K562 (cell line): ENCODE data around the gene MPIG6B. TPM values are rescaled to one million over a fixed set of nuclear protein-coding genes. Genes with fewer than 3 reads are reported as not detected.

Experiments
- CTCF ChIP-seq, 3 experiments: IDR thresholded peaks in 2 of 3; conservative IDR thresholded peaks in 1 of 3; 2 replicates each; pipeline ENCODE4 v1.5.1; 2011 to 2012; ENCODE audit warnings: low read length in 3 of 3, mild to moderate bottlenecking in 3 of 3, control low read depth in 2 of 3, improper control_type of control experiment in 1 of 3, inconsistent platforms in 1 of 3, low read depth in 1 of 3, mixed read lengths in 1 of 3, moderate library complexity in 1 of 3; ENCODE audit not compliant: insufficient read depth in 2 of 3
- DEAF1 ChIP-seq: fragments of 450-650 bp; formaldehyde crosslinking; IDR thresholded peaks from 2 replicates; pipeline ENCODE4 v1.4.0; 2020; ENCODE audit warnings: mild to moderate bottlenecking, moderate library complexity
- EP300 ChIP-seq: IDR thresholded peaks from 2 replicates; pipeline ENCODE4 v1.6.1; 2012; ENCODE audit warnings: low read length, improper control_type of control experiment
- FOXA3 ChIP-seq, 2 experiments: fragments of 450-650 bp in 1 of 2; sonication (generic) in 1 of 2; formaldehyde crosslinking; IDR thresholded peaks in 1 of 2; conservative IDR thresholded peaks in 1 of 2; 2 replicates each; pipeline versions ENCODE4 v1.4.0 to v1.8.0; 2020 to 2022; ENCODE audit warnings: mild to moderate bottlenecking in 2 of 2, missing genetic modification reagents in 1 of 2
- MLLT1 ChIP-seq, 2 experiments: fragments of 450-650 bp; IDR thresholded peaks; 2 replicates each; pipeline ENCODE4 v1.6.1; 2016
- OTX1 ChIP-seq: fragments of 450-650 bp; formaldehyde crosslinking; IDR thresholded peaks from 2 replicates; pipeline ENCODE4 v1.4.0; 2022; ENCODE audit warnings: mild to moderate bottlenecking
- RBBP5 ChIP-seq: fragments of 200-600 bp; sonication (generic); IDR thresholded peaks from 2 replicates; pipeline ENCODE4 v1.6.1; 2012; ENCODE audit warnings: borderline replicate concordance, mild to moderate bottlenecking, low read length, control low read depth, inconsistent platforms; ENCODE audit not compliant: insufficient read depth, poor library complexity, severe bottlenecking
- RBM17 ChIP-seq: fragments of 200-400 bp; formaldehyde crosslinking; IDR thresholded peaks from 2 replicates; pipeline ENCODE4 v1.6.1; 2017; ENCODE audit warnings: low read depth, mild to moderate bottlenecking, low read length, borderline replicate concordance
- SAFB2 ChIP-seq: fragments of 200-400 bp; formaldehyde crosslinking; IDR thresholded peaks from 2 replicates; pipeline ENCODE4 v1.6.1; 2018; ENCODE audit warnings: borderline replicate concordance, low read length, low read depth, moderate library complexity; ENCODE audit not compliant: severe bottlenecking
- SREBF1 ChIP-seq: fragments of 150-350 bp; IDR thresholded peaks from 2 replicates; pipeline ENCODE4 v1.6.1; 2014; ENCODE audit warnings: antibody characterized with exemption, low read depth, low read length, borderline replicate concordance
- SRF ChIP-seq, 2 experiments: fragments of 250-450, 450-650 bp in 1 of 2; sonication (Bioruptor Pico) in 1 of 2; sonication (generic) in 1 of 2; formaldehyde crosslinking; IDR thresholded peaks; 2 replicates each; pipeline versions ENCODE4 v1.5.0 to v1.5.1; 2020 to 2022; ENCODE audit warnings: mild to moderate bottlenecking in 1 of 2, missing genetic modification reagents in 1 of 2
- ZBTB17 ChIP-seq: fragments of 450-650 bp; formaldehyde crosslinking; IDR thresholded peaks from 2 replicates; pipeline ENCODE4 v1.4.0; 2020; ENCODE audit warnings: mild to moderate bottlenecking
- ZBTB2 ChIP-seq: fragments of 450-650 bp; IDR thresholded peaks from 2 replicates; pipeline ENCODE4 v1.6.1; 2016; ENCODE audit warnings: antibody characterized with exemption
- ZBTB9 ChIP-seq: fragments of 450-650 bp; formaldehyde crosslinking; IDR thresholded peaks from 2 replicates; pipeline ENCODE4 v1.4.0; 2020; ENCODE audit warnings: mild to moderate bottlenecking, moderate library complexity
- ZNF561 ChIP-seq: fragments of 450-650 bp; formaldehyde crosslinking; conservative IDR thresholded peaks from 2 replicates; pipeline ENCODE4 v1.4.0; 2020; ENCODE audit warnings: mild to moderate bottlenecking, moderate library complexity
- ZNF57 ChIP-seq: fragments of 450-650 bp; formaldehyde crosslinking; IDR thresholded peaks from 2 replicates; pipeline ENCODE4 v1.4.0; 2020; ENCODE audit warnings: mild to moderate bottlenecking, moderate library complexity
- polyA plus RNA-seq, 8 experiments: library from polyadenylated mRNA; depleted of rRNA in 4 of 8; stranded (reverse) in 5 of 8; unstranded in 3 of 8; fragments of >200 nt; fragmentation: Nextera tagmentation in 2 of 8; fragmentation: Illumina TruSeq in 1 of 8; extraction: Ambion mirVana in 2 of 8; extraction: Trizol in 1 of 8; gene quantifications; 2 replicates each; pipeline versions ENCODE4 v1.2.1 to v1.2.3, GENCODE V29; 2011 to 2014; ENCODE audit warnings: inconsistent platforms in 1 of 8, missing spikeins in 1 of 8
- total RNA-seq, 7 experiments: library from RNA; depleted of rRNA in 6 of 7; stranded (reverse); fragments of >200 nt in 6 of 7; fragmentation: Illumina TruSeq in 2 of 7; extraction: Trizol in 2 of 7; gene quantifications; 2 replicates each; pipeline versions ENCODE4 v1.2.1 to v1.2.3, GENCODE V29; 2011 to 2021; ENCODE audit warnings: low replicate concordance in 1 of 7
- TF ChIP-seq, protein P1 (sequence below): sonication (generic); formaldehyde crosslinking; IDR thresholded peaks from 2 replicates; pipeline ENCODE4 v1.9.0; 2022; ENCODE audit warnings: mild to moderate bottlenecking, missing genetic modification reagents

MPIG6B gene
- total and polyA plus RNA-seq, 9 of the 15 experiments (the other 6 are each of a cell fraction or from before 2014, with no cell fraction given) = 0.11 to 1.2 (median 0.28) TPM; not detected in 1

GRCh38 chr6:31739639-31740396, 16.6 kb downstream of the MPIG6B start, which contains the start of gene MSH5 (continued):
- no peak for TF ChIP-seq DEAF1 (CRISPR knock-in tag)
- peak; percentile 82; the same call in 1 of the 2 replicates for TF ChIP-seq OTX1 (CRISPR knock-in tag)
- TF ChIP-seq, protein P1, sequence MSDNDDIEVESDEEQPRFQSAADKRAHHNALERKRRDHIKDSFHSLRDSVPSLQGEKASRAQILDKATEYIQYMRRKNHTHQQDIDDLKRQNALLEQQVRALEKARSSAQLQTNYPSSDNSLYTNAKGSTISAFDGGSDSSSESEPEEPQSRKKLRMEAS (CRISPR knock-in tag) = peak; percentile 100
- peak; percentile 93 for TF ChIP-seq RBBP5
- peak in 1 of 3 experiments; percentile 13; a peak in 1 of 6 replicates for TF ChIP-seq CTCF (IDR thresholded peaks at IDR 0.05 in 2 of 3, conservative IDR thresholded peaks at IDR 0.05 in 1 of 3; ENCODE audit: insufficient read depth in 2 of 3, low read depth in 1 of 3, low read length in 3 of 3)
- peak; percentile 78; the same call in 1 of the 2 replicates for TF ChIP-seq SREBF1
- TF ChIP-seq SRF (CRISPR knock-in tag; IDR thresholded peaks at IDR 0.05) = peak in 1 of 2 experiments; percentile 66; a peak in 2 of 4 replicates
- peak in 1 of 2 experiments; percentile 95; a peak in 2 of 4 replicates for TF ChIP-seq FOXA3 (CRISPR knock-in tag; conservative IDR thresholded peaks at IDR 0.05 in 1 of 2, IDR thresholded peaks at IDR 0.05 in 1 of 2)
- TF ChIP-seq EP300 = peak; percentile 71
- peak; percentile 50; the same call in 1 of the 2 replicates for TF ChIP-seq ZNF561 (CRISPR knock-in tag)
- no peak for TF ChIP-seq SAFB2
- TF ChIP-seq RBM17 = no peak
- TF ChIP-seq ZBTB2 = peak; percentile 94
- peak; percentile 39 for TF ChIP-seq ZBTB9
- TF ChIP-seq MLLT1 (IDR thresholded peaks at IDR 0.05) = no peak
- no peak; the same call in 1 of the 2 replicates for TF ChIP-seq ZNF57 (CRISPR knock-in tag)
- TF ChIP-seq ZBTB17 (CRISPR knock-in tag) = peak; percentile 72
